GM21528 (cell line): ENCODE measurements around the gene SRPK1.

ENCODE experiments used
- ATAC-seq: cut with Tn5 transposase; IDR thresholded peaks from one replicate; pipeline ENCODE4 v1.9.1; 2021; ENCODE audit warnings: mild to moderate bottlenecking, moderate library complexity; ENCODE audit not compliant: unreplicated experiment, low FRiP score

SRPK1 gene

DNA sequence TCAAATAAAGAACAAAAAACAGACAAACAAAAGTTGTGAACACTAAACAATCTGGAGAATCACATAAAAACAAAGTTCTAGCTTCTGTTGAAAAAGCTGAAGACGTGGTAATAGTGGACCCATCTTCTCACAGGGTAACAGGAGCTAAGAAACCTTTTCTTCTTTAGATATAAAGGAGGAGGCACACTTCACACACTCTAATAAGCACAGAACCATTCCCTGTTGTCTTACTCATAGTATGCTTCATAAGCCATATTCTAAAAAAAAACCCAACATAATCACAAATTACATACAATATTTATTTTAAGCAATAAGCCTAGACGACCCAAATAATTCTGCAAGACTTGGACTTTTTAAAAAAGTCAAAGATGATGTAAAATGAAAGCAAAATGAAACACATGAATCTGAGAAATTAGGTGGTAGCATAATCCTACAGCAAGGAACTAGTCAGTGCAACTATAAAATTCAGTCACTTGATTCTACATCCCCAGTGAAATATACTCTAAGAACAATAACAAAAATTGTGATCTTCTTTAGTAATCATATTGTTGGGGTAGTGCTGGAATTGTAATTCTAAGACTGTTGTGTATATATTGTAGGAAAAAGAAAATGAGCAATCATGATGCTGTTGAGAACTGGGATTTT, 15.6 kb downstream of the SRPK1 start:
- no peak for ATAC-seq

DNA sequence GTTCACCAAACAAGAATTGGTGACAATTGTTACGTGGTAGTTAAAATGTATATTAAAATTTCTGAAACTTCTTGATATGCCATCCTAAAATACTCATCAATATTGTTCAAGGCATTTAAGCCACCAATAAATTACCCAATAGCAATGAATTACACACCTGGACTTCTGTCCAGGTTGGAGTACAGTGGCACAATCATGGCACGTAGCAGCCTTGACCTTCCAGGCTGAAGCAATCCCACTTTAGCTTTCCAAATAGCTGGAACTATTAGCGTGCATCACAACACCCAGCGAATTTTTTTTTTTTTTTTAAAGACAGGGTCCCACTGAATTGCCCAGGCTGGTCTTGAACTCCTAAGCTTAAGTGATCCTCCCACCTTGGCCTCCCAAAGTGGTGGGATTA, 17.2 kb downstream of the SRPK1 start:
- no peak for ATAC-seq

DNA sequence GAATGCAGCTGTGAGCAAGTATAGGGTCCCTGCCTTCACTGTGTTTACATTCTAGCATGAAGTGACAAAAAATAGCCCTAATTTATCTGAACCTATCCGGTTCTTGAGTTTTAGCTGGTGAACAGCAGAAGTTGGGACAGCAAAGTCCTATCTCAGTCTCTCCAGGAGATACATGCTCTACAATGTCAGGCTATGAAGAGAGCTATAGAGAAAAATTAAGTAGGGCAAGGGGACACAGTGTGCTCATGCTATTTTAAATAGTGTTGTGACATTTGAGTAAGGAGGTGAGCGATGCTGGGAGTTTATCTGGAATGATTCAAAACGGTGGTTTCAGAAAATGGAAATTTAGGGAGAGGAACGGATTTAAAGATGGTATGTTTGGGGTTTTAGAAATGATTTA, 20.4 kb downstream of the SRPK1 start:
- ATAC-seq = no peak

DNA sequence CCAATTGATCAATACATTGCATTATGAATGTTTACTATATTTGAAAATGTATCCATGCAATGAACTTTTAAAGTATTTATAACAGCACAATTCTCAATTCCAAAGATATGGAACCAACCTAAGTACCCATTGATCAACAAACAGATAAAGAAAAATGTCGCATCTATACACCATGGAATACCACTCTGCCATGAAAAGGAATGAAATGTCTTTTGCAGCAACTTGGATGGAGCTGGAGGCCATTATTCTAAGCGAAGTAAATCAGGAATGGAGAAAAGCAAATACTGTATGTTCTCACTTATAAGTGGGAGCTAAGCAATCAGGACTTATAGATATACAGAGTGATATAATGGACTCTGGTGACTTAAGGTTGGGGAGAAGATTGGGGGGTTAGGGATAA, 22.9 kb downstream of the SRPK1 start:
- ATAC-seq = no peak

DNA sequence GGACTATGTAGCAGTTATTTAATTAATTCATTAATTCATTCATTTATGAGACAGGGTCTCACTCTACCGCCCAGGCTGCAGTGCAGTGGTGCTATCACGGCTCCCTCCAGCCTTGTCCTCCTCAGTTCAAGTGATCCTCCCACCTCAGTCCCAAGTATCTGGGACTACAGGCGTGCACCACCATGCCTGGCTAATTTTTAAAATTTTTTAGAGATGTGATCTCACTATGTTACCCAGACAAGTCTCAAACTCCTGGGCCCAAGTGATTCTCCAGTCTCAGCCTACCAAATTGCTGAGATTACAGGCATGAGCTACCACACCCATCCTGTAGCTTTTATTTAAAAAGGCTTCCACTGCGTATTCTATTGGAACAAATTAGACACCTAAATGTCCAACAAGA, 23.4 kb downstream of the SRPK1 start:
- ATAC-seq = no peak

DNA sequence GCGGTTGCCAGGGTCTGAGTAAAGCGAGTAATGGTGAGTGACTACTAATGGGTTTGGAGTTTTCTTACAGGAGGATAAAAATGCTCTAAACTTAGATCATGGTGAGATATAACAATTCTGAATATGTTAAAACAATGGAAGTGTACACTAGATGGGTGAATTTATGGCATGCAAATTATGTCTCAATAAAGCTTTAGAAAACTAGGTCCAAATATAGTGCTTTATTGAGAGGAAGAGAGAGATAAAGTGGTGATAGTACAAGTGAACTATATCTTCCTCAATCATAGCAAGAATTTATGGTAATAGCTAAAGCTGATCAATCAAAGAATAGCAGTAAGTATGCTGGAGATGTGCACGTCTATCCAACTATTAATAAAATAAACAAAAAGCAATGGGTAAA, 23.9 kb downstream of the SRPK1 start:
- no peak for ATAC-seq

DNA sequence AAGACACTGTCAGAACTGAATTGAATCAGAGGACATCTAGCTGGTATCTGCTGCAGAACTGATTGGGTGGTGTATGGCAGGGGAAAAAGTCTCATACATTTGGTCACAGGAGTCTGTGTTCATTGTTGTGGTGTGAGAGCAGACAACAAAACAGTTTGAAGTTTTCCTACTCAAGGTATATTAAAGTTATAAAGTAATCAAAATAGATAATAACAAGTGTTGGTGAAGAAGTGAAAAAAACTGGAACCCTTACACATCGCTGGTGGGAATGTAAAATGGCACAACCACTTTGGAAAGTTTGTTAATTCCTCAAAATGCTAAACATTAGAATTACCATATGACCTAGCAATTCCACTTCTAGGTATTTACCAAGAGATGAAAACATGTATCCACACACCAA, 24.7 kb downstream of the SRPK1 start:
- no peak for ATAC-seq

DNA sequence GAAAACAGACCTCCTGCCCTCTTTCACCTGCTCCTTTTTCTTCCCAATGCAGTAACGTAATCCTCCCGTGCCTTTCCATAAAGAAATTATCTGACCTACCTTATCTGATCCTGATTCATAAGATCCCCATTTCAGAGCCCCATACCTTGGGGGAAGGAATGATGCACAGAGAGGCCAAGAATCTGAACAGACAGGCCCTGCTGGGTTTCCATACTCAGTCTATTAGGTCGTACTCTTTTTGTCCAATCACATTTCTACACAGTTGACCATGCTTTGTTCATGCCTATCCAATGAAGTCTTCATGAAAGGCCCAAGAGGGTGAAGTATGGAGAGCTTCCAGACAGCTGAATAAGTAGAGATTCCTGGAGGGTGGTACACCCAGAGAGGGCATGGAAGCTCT, 25.3 kb downstream of the SRPK1 start:
- no peak for ATAC-seq

DNA sequence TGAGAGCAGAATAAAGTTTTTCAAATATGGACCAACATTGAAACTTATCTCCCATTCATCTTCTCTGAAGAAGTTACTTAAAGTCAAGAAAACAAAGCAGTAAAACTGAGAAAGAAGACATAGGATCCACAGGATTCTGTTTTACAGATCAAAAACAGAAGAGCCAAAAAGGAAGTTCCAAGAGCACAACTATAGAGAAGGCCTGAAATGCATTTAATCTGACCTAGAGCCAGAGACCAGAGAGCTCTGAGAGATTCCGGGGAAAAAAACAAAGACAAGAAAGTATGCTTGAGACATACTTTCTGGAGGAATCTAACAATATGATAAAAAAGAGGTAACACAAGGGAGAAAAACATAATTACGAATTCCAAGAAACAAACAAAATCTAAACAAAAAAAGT, 26.1 kb downstream of the SRPK1 start:
- ATAC-seq = no peak

DNA sequence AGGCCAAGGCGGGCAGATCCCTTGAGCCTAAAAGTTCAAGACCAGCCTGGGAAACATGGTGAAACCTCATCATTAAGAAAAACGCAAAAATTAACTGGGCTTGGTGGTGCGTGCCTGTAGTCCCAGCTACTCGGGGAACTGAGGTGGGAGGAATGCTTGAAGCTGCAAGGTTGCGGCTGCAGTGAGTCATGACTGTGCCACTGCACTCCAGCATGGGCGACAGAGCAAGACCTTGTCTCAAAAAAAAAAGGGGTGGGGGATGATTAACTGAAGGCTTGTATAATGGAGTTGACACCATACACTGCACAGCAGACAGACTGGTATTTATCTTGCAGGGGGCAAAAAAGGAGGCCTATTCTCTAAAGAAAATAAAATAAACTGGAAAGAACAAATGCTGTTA, 27.7 kb downstream of the SRPK1 start:
- no peak for ATAC-seq

DNA sequence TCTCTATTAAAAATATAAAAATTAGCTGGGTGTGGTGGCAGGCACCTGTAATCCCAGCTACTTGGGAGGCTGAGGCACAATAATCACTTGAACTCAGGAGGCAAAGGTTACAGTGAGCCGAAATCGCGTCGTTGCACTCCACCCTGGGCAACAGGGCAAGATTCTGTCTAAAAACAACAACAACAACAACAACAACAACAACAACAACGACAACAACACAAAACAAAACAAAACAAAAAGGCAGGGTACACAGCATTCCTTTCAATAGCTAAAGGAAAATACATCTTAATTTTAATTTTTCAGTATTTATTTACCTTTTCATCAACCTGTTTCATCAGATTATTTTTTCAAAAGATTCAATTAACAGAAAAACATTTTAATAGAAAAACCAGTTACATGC, 28.4 kb downstream of the SRPK1 start:
- no peak for ATAC-seq

DNA sequence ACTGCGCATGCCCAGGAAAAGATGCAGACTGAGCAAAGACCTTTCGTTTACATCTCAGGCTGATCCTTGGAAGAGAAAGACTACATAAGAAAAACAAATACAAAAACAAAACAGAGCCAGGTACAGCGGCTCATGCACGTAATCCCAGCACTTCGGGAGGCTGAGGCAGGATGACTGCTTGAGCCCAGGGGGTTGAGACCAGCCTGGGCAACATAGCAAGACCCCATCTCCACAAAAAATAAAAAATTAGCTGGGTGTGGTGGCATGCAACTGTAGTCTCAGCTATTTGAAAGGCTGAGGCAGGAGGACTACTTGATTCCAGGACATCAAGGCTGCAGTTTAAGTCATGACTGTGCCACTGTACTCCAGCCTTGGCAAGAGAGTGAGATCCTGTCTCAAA, 41.7 kb downstream of the SRPK1 start:
- no peak for ATAC-seq

DNA sequence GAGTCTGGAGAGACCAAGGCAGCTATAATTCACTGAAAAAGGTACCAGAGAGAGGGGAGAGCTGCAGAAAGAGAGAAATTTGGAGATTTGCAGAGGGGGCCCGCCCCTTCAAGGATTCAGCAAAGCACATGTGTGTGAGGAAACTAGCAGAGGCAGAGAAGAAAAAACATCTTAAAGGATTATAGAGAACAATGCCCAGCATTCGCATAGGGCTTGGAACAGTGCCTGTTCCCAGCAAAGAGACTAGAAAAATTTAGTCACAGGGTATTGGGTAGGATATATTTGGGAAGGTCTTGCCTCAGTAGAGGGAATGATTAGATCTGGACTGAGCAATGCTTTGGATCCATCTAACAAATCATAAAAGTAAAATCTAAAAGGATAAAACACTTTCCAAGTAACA, 44.0 kb downstream of the SRPK1 start:
- no peak for ATAC-seq

DNA sequence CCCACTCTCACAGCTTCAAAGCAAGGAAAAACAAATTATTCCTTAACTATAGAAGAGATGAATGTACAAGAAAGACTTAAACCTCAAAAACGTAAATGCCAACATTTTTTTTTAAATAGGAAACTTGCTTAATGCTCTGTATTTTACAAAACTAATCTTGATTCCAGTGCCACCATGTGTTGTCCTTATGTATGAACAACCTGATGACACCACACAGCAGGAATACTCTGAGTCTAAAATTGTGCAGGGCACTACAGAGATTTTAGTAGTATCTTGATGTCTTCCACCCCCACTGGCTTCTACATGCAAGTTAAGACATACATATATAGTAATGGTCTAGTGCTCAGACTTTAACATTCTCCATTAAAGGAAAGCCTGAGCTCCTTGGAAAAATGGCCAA, 46.2 kb downstream of the SRPK1 start:
- ATAC-seq = no peak

DNA sequence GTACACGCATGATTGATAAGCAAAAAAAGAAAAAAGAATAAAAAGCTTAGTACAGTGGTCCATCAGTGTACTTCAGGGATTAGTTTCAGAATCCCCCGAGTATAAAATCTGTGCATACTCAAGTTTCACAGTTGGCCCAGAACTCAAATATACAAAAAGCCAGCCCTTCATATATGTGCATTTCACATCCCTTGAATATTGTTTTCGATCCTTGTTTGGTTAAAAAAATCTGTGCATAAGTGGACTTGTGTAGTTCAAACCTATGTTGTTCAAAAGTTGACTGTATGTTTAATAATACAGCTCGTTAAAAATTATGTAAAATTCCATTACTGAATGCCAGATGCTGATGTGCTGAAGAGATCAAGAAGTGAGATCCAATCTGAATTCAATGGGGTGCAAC, 61.5 kb downstream of the SRPK1 start:
- no peak for ATAC-seq

DNA sequence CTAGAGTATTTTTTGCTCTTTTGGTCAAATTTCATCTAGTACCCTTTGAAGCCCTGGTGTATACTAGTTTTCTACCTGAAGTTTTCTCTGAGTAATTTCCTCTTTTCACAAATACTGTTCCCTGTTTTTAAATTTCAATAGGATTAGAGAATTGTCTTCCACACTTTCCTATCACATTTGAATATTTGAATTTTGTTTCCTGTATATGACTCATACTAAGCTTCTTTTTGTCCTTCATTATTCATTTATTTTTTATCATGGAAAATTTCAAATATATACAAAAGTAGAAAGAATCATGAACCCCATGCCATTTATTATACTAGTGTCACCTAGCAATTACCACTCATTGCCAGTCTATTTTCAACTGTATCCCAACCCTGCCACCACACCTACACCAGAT, 63.0 kb downstream of the SRPK1 start:
- no peak for ATAC-seq

DNA sequence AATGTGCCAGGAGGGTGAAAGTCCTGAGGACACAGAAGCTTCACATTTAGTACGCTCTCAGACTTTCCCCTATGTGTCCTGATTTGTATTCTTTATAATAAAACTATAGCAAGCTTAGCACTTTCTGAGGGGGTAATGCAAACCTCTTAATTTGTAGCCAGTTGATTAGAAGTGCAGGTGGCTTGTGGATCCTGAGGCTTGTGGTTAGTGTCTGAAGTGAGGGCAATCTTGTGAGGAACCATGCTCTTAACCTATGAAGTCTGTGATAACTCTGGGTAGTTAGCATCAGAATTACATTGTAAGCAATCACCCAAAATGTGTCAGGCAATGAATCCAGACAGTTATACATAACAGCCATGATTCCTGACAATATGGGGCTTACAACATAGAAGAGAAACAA, 64.6 kb downstream of the SRPK1 start:
- no peak for ATAC-seq

DNA sequence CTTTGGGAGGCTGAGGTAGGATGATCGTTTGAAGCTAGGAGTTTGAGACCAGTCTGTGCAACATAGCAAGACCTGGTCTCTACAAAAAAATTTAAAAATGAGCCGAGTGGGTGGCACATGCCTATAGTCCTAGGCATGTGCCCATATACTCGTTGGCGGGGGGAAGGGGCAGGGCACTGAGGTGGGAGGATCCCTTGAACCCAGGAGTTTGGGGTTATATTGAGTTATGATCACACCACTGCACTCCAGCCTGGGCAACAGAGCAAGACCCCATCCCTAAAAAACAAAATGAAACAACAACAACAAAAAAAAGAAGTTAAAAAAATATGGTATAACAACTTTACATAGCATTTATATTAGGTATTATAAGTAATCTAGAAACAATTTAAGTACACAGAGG, 67.9 kb downstream of the SRPK1 start:
- ATAC-seq = no peak

DNA sequence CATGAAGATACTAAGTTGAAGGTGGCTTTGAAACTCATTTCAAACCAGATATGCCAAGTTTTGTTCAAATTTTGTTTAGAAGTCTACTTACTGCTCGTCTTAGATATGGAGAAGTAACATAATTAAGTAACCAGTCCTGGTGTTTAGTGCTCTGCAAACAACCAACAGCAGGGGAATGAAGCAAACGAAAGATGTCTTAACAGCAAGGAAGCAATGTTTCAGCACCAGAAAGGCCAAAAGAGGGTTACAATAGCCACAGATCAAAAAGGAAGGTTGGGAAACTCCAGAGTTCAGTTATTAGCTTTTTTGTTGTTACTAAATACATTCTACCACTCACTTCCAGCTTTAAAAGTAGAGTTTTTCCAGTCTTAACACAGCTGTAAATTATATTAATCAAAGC, 70.7 kb downstream of the SRPK1 start:
- ATAC-seq = no peak

DNA sequence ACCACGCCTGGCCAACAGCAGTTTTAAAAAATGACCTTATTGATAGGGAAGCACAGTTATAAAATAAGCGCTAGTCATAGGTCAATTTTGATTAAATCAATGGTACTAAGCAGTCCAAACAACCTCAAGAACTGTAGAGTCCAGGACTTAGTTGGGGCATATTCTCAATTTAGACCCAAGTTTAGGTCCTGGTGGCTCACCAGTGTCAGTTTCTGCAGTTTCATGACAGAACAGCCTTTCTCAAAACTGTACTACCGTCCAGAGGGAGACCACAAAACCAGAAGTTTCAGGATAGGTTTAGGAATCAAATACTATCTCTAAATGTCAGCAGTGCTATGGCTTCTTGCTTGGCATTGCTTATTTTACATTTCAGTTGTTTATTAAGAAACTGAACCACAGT, 76.6 kb downstream of the SRPK1 start:
- ATAC-seq = no peak

DNA sequence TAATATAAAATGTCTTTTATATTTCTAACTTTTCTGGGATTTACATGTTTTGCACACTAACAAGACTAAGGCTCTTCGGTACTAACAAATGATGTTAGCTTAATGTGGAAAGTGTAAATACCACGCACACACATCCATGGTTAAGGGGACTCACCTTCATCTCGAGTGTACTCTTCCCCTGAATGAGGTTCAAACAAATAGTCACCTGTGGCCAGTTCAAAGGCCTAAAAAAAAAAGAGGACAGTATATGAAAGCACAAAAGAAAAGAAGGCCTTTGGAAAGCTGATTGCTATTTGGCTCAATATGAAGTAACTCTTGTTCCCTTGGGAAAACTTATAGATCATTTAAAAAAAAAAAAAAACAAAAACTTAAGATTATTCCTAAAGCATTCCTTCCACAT, 78.5 kb downstream of the SRPK1 start:
- no peak for ATAC-seq

DNA sequence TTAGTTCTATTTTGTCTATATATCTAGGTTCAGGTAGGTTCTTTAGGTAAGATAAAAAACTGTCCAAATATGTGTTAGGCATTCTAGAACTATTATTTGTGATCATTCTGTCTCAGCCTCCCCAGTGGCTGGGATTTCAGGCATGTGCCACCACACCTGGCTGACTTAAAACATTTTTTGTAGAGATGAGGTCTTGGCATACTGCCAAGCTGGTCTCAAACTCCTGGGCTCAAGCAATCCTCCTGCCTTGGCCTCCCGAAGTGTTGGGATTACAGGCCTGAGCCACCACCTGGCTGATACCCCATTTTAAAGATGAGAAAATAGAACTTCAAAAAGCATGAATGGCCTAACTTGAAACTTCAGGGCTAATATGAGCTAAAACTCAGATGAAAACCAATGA, 81.9 kb downstream of the SRPK1 start:
- no peak for ATAC-seq

DNA sequence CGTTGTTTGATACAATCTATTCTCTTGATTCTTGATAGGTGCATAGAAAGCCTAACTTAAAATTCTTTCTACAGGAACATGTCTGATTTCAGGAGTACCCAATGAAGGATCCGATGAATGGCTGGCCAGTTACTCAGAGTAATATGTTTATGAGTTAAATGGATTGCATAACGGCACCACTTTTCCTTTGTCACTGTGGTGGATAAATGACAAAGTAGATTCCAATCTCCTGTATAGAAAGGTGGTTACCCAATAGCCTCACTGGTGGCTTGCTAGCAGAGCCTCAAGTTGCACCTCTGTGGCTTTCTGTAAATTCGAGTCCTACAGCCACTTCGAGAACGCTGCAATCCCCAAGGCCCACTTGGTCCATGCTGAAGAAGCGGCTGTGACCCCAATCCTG, 87.4 kb downstream of the SRPK1 start:
- ATAC-seq = no peak
